ENCODE results near the gene PICALM. TPM values are rescaled to one million over a fixed set of nuclear protein-coding genes. Genes with fewer than 3 reads are reported as not detected.
"Not testable (repeated sequence)": the region's sequence is repeated elsewhere in the genome, so short reads cannot be mapped to it uniquely, and the experiment has no call there.

PICALM gene
- total RNA-seq, 3 donors from 2014 or later: 96.2 to 105 (median 97.6) TPM

DNA sequence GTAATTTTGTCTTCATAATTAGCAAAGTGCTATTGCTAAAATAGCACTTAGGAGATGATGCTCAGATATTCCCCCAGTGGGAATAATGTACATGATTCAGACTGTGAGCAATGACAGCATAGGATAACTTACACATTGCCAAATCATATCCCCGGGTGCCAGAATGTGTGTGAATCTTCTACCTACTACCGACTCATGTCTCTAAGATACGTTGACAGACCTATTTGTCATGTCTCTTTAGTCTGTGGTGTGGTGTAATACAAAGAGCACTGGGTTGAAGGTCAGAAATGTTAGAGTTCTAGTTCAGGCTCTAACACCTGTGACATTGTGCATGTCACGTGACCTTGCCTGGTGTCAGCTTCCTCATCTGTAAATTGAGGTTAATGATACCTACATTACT is 31.0 kb upstream of the PICALM start:
- no peak overlapping the region for H3K4me3 Mint-ChIP-seq
- H3K27me3 Mint-ChIP-seq (ENCODE audit: low read depth): peaks cover 3% of the 10 kb centered on the region
- ATAC-seq (peak; percentile 46 to 65), DNase-seq (no peak)
- no peaks in the 10 kb centered on the region for H3K9me3 Mint-ChIP-seq
- H3K36me3 Mint-ChIP-seq (ENCODE audit: insufficient read depth): no peaks in the 10 kb centered on the region
- no peaks in the 10 kb centered on the region for H3K4me1 Mint-ChIP-seq (ENCODE audit: low read depth)

DNA sequence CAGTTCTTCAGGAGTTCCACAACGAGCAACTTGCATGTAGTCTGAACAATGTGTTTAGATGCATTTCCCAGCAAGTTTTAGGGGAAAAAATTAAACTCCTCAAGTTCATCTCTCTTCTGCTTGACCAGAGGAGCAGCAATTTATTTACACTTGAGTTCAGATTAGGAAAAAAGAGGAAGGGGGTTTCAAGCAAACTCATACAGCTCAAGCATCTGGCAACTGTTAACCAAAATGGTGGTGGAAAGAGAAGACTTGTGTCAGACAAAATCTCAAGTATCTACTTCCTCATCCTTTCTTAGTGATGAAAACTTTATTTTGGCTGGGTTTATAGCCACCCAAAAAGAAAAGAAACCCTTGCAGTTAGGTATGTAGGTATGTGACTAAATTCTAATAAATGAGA is 29.1 kb upstream of the PICALM start:
- no peak for DNase-seq
- Mint-ChIP-seq H3K4me3 (no peak overlapping the region), H3K27me3 (ENCODE audit: low read depth) (peaks cover 3% of the 10 kb centered on the region), H3K4me1 (ENCODE audit: low read depth) (no peaks in the 10 kb centered on the region), H3K36me3 (ENCODE audit: insufficient read depth) (no peaks in the 10 kb centered on the region), H3K9me3 (no peaks in the 10 kb centered on the region)
- ATAC-seq: no peak

DNA sequence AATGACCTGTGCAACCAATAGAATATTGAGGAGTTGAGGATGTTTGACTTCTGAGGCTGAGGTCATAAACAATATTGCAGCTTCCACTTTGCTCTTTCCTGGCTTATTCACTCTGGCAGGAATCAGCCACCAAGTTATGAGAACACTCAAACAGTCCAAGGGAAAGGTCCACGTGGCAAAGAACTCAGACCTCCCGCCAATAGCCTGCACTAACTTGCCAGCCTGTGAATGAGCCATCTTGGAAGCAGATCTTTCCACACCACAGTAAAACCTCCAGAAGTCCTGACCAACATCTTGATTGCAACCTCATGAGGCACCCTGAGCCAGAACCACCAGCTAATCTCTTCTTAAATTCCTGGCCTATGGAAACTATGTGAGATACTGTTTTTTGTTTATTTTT is 22.7 kb upstream of the PICALM start:
- H3K4me3 Mint-ChIP-seq: no peak overlapping the region
- no peak for ATAC-seq
- DNase-seq: no peak
- no peaks in the 10 kb centered on the region for H3K4me1 Mint-ChIP-seq (ENCODE audit: low read depth)
- H3K36me3 Mint-ChIP-seq (ENCODE audit: insufficient read depth): no peaks in the 10 kb centered on the region
- no peaks in the 10 kb centered on the region for H3K9me3 Mint-ChIP-seq
- H3K27me3 Mint-ChIP-seq (ENCODE audit: low read depth): peaks cover 3% of the 10 kb centered on the region

DNA sequence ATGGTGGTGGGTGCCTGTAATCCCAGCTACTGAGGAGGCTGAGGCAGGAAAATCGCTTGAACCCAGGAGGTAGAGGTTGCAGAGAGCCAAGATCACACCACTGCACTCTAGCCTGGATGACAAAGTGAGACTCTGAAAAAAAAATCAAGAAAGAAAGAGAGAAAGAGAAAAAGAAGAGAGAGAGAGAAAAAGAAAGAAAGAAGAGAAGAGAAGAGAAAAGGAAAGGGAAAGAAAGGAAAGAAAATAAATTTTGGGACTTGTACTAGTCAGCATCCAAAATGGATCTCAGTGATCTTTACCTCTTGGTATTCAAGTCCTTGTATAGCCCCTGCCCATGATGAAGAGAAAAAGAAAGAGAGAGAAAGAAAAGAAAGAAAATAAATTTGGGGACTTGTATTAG is 22.2 kb upstream of the PICALM start:
- Mint-ChIP-seq H3K9me3 (no peaks in the 10 kb centered on the region), H3K36me3 (ENCODE audit: insufficient read depth) (no peaks in the 10 kb centered on the region), H3K4me3 (no peak overlapping the region), H3K27me3 (ENCODE audit: low read depth) (peaks cover 3% of the 10 kb centered on the region), H3K4me1 (ENCODE audit: low read depth) (no peaks in the 10 kb centered on the region)
- ATAC-seq: no peak
- no peak for DNase-seq

DNA sequence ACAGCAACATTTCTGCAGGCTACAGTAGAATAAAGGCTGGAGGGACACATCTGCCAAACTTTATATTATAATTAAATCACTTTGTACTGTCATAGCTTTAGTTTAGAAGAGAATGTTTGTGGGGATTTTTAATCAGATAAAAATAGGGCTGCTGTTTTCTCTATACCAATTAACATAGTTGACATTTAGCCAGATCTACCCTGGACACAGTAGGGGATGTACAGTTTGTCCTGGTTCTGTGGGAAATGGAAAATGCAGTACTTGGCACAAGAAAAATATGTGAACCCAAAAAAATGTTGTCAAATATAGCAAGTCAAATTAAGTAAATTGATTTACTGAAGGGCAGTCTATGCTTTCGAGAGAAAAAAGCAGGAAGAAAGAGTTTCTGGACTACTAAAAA is 20.8 kb upstream of the PICALM start:
- H3K4me3 Mint-ChIP-seq: no peak overlapping the region
- DNase-seq: no peak

DNA sequence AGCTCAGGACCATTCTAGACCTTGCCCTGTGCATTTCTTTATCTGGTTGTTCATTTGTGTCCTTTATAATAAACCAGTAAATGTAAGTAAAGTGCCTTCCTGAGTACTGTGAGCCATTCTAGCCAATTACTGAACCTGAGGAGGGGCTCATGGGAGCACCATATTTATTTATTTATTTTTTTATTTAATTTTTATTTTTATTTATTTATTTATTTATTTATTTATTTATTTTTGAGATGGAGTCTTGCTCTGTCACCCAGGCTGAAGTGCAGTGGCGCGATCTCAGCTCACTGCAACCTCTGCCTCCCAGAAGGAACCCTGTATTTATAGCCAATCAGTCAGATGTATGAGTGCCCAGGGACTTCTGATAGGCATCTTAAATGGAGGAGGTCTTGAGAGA is 18.8 kb upstream of the PICALM start:
- H3K27me3 Mint-ChIP-seq (ENCODE audit: low read depth); ATAC-seq; H3K9me3 Mint-ChIP-seq; DNase-seq; H3K36me3 Mint-ChIP-seq (ENCODE audit: insufficient read depth); H3K4me1 Mint-ChIP-seq (ENCODE audit: low read depth); H3K4me3 Mint-ChIP-seq: not testable (repeated sequence)

More for the DNA sequence above, 20.8 kb upstream of the PICALM start:
- ATAC-seq: no peak
- no peaks in the 10 kb centered on the region for H3K36me3 Mint-ChIP-seq (ENCODE audit: insufficient read depth)
- no peaks in the 10 kb centered on the region for H3K9me3 Mint-ChIP-seq
- peaks cover 3% of the 10 kb centered on the region for H3K27me3 Mint-ChIP-seq (ENCODE audit: low read depth)
- no peaks in the 10 kb centered on the region for H3K4me1 Mint-ChIP-seq (ENCODE audit: low read depth)

DNA sequence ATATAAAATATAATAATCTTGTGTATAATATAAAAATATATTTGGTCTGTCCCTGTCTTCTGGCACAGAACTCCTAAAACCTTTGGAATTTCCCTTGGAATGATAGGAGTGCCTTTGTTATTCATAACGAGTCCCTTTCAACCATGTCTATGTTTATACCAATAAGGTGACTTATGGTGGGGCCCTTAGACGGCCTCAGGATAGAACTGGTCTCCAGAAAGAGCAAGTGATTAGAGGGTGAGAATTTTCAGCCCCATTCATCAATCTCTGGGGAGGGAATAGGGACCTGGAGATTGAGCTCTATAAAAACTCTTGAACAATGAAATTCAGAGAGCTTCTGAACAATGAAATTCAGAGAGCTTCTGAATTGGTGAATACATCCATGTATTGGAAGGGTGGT is 18.4 kb upstream of the PICALM start:
- Mint-ChIP-seq H3K9me3 (no peaks in the 10 kb centered on the region), H3K36me3 (ENCODE audit: insufficient read depth) (no peaks in the 10 kb centered on the region), H3K4me1 (ENCODE audit: low read depth) (no peaks in the 10 kb centered on the region), H3K4me3 (no peak overlapping the region), H3K27me3 (ENCODE audit: low read depth) (peaks cover 3% of the 10 kb centered on the region)
- no peak for DNase-seq
- ATAC-seq: no peak

DNA sequence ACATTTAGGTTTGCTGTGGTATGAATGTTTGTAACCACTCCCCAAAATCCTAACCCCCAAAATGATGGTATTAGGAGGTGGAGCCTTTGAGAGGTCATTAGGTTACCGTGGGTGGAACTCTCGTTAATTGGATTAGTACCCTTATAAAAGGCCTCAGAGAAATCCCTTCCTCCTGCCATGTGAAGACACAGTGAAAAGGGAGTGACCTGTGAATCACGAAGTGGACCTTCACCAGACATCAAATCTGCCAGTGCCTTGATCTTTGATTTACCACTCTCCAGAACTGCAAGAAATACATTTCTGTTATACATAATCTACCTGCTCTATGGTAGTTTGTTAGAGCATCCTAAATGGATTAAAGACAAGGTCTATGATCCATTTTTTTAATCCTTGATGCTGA is 12.6 kb upstream of the PICALM start:
- H3K27me3 Mint-ChIP-seq (ENCODE audit: low read depth): no peaks in the 10 kb centered on the region
- no peaks in the 10 kb centered on the region for H3K36me3 Mint-ChIP-seq (ENCODE audit: insufficient read depth)
- ATAC-seq (no peak), DNase-seq (no peak)
- H3K9me3 Mint-ChIP-seq: no peaks in the 10 kb centered on the region
- H3K4me1 Mint-ChIP-seq (ENCODE audit: low read depth): no peaks in the 10 kb centered on the region
- H3K4me3 Mint-ChIP-seq: no peak overlapping the region

DNA sequence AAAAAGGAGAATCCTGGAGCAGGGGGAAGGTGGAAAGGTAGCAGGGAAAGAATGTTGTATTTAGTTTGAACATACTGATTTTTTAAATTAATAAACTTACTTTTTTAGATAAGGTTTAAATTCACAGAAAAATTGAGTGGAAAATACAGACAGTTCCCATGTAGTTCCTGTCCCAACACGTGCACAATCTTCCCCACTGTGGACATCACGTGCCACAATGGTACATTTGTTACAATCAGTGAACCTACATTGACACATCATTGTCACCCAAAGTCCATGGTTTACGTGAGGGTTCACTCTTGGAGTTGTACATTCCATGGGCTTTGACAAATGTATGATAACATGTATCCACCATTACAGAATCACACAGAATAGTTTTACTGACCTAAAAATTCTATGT is 10.5 kb upstream of the PICALM start:
- ATAC-seq (no peak), DNase-seq (no peak)
- no peaks in the 10 kb centered on the region for H3K27me3 Mint-ChIP-seq (ENCODE audit: low read depth)

DNA sequence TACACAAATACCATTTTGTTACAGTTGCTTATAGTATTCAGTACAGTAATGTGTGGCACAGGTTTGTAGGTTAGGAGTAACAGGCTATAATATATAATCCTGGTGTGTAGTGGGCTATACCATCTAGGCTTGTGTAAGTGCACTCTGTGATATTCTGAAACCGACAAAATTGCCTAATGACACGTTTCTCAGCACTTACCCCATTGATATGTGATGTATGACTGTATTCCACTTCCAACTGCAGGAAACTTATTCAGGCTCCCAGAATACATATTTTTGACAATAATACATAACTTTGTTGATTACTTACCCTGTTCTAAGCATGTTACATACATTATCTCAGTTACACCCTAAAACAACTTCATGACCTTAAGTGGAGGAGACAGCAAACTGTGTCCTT is 5.1 kb upstream of the PICALM start:
- Mint-ChIP-seq H3K36me3 (ENCODE audit: insufficient read depth) (no peaks in the 10 kb centered on the region), H3K4me1 (ENCODE audit: low read depth) (peaks cover 13% of the 10 kb centered on the region), H3K27me3 (ENCODE audit: low read depth) (peaks cover 2% of the 10 kb centered on the region), H3K9me3 (no peaks in the 10 kb centered on the region), H3K4me3 (no peak overlapping the region)
- ATAC-seq: no peak
- no peak for DNase-seq

More for the DNA sequence above, 10.5 kb upstream of the PICALM start:
- Mint-ChIP-seq H3K4me1 (ENCODE audit: low read depth) (no peaks in the 10 kb centered on the region), H3K9me3 (no peaks in the 10 kb centered on the region), H3K36me3 (ENCODE audit: insufficient read depth) (no peaks in the 10 kb centered on the region), H3K4me3 (no peak overlapping the region)

DNA sequence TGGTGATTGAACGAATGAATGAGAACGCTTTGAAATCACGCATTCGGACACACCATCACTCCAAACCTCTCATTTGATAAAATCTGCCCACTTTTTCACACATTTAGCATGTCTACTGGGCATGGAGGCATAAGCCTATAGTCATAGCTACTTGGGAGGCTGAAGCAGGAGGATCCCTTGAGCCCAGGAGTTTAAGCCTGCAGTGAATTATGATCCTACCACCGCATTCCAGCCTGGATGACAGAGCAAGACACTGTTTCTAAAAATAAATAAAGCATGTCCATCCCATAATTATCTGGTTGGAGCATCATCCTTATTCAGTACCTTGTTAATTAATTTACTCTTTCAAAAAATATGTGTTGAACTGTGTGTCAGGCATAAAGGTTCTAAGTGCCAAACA is 3.3 kb upstream of the PICALM start:
- H3K27me3 Mint-ChIP-seq (ENCODE audit: low read depth): peaks cover 2% of the 10 kb centered on the region
- H3K36me3 Mint-ChIP-seq (ENCODE audit: insufficient read depth): peaks cover 6% of the 10 kb centered on the region
- no peak overlapping the region for H3K4me3 Mint-ChIP-seq
- H3K4me1 Mint-ChIP-seq (ENCODE audit: low read depth): peaks cover 13% of the 10 kb centered on the region
- ATAC-seq: no peak
- no peaks in the 10 kb centered on the region for H3K9me3 Mint-ChIP-seq
- no peak for DNase-seq

DNA sequence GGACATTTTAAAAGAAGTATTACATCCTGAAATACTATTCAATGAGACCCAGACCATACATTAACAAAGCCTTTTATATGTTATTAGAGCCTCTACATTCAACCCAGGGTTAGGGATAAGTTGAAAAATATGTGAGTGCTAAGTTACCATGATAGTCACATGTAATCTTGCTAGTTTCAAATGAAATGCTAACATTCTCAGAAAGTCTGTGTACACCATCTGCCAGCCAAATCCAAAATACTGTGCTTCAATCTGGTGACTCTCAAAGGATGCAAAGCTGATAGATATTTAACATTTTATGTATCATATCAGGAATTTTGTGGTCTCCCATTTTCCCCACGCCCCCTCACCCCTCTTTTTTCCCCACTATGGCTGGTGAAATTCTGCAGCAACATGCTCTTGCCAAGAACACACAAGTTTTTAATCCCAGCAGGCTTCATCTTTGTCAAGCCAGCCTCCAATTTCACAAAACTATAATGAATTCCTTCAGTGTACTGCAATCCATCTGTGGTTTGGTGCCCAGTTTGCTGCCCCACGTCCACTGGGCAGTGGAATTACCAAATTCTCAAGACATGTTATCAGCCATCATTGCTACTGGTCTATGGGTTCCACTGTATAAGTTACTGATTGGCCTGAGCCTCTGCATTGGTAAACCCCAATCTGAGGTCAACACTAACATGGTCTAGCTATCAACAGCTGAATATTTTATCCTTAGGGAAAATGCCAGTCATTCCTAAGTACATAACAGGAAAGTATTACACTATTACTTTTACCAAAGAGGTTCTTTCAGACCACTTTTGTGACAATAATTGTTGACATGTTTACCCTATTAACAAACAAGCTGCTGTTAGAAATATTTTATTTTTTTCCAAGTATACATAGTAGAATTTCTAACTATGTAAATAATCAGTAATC is 1.5 kb upstream of the PICALM start:
- H3K4me3 Mint-ChIP-seq: peak overlapping the region; percentile 100
- peaks cover 2% of the 10 kb centered on the region for H3K27me3 Mint-ChIP-seq (ENCODE audit: low read depth)
- DNase-seq (no peak), ATAC-seq (no peak)
- H3K4me1 Mint-ChIP-seq (ENCODE audit: low read depth): peaks cover 18% of the 10 kb centered on the region
- no peaks in the 10 kb centered on the region for H3K9me3 Mint-ChIP-seq
- H3K36me3 Mint-ChIP-seq (ENCODE audit: insufficient read depth): peaks cover 15% of the 10 kb centered on the region

DNA sequence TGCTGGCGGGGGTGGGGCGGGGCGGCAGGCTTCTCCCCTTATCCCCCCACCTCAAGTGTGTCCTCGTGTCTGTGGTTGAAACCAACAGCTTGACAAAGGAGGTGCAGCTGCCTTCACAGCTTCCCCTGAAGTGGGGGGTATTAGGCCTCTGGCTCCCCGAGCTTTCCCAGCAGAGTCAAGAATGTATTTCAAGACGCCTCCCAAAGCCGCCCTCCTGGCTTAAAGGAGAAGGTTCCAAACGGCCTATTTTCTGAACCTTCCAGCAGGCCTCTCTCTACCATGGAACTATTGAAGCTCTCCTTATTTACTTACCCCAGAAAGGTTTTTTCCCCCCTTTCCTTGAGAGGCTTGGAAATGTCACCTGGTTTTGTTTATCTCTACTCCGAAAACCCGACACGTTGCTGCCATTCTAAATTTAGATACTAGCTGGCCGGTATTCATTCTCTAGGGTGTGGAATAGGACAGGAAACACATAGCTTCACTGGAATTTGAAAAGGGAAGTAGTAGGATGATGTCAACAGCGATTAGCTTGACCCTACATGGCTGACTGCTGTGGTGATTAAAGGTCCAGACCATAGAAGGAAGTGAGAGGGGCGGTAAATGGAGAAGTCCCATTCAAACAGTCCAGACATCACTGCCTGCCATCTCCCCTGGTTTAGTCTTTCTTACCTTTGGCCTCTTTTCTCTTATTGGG is 671 bp upstream of the PICALM start:
- Mint-ChIP-seq H3K9me3 (no peaks in the 10 kb centered on the region), H3K4me1 (ENCODE audit: low read depth) (peaks cover 23% of the 10 kb centered on the region), H3K36me3 (ENCODE audit: insufficient read depth) (peaks cover 15% of the 10 kb centered on the region), H3K4me3 (peak overlapping the region; percentile 100), H3K27me3 (ENCODE audit: low read depth) (peaks cover 2% of the 10 kb centered on the region)
- ATAC-seq: no peak
- DNase-seq: no peak

DNA sequence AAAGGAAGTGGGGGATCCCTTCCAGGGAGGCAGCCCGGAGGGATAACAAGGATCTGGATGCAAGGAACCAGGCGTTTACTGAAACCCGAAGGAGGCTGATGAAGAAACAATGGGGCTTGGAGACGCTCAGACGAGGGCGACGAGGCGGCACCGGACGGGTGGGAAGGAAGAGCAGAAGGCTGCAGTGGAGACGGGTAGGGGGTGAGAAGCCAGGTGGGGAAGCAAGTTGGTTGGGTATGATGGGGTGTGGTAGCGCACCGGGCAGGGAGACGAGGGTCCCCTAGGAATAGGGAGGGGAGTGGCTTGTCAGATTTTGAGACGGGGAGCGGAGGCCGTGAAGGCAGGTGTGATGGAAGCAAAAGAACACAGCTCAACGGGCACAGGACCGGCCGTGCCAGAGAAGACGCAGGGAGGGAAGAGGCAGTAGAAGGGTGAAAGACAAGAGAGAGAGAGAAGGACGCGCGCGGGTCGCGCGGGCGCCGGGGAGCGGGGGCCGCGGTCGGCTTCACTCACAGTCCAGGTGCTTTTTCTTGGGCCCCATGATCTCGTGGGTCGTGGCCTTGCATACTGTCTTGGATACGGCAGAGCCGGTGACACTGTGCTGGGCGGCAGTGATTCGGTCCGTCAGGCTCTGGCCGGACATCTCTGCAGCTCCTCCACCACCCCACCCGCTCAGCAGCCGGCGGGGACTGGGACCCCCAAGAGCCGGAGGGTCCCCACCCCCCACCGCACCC is 579 bp downstream of the PICALM start:
- H3K36me3 Mint-ChIP-seq (ENCODE audit: insufficient read depth): peaks cover 15% of the 10 kb centered on the region

More for the DNA sequence above, 579 bp downstream of the PICALM start:
- peaks cover 35% of the 10 kb centered on the region for H3K4me1 Mint-ChIP-seq (ENCODE audit: low read depth)
- DNase-seq: peak; percentile 11
- H3K4me3 Mint-ChIP-seq: peak overlapping the region; percentile 100
- peak; percentile 17 to 26 for ATAC-seq
- no peaks in the 10 kb centered on the region for H3K9me3 Mint-ChIP-seq
- H3K27me3 Mint-ChIP-seq (ENCODE audit: low read depth): no peaks in the 10 kb centered on the region
